Type B pancreatic cell (in vitro differentiated cells): ENCODE data around the gene TMEM233. TPM values are rescaled to one million over a fixed set of nuclear protein-coding genes. Genes with fewer than 3 reads are reported as not detected.
A peak's percentile ranks its signal among the peaks of the same experiment; 100 is the strongest.

Experiments
- DNase-seq: peaks from one replicate; pipeline ENCODE4 v3.0.0; 2021; ENCODE audit warnings: mixed read lengths; ENCODE audit not compliant: unreplicated experiment; ENCODE audit errors: extremely low spot score
- H3K27ac Mint-ChIP-seq: 2 replicates; pipeline ENCODE4 v1.8.0; 2021; ENCODE audit warnings: mild to moderate bottlenecking, mixed read lengths
- H3K27me3 Mint-ChIP-seq: 2 replicates; pipeline ENCODE4 v1.8.0; 2021; ENCODE audit warnings: mixed read lengths
- H3K36me3 Mint-ChIP-seq: 2 replicates; pipeline ENCODE4 v1.8.0; 2021; ENCODE audit warnings: mixed read lengths
- H3K4me1 Mint-ChIP-seq: one replicate; pipeline ENCODE4 v1.8.0; 2021; ENCODE audit warnings: mixed read lengths; ENCODE audit not compliant: unreplicated experiment
- H3K4me3 Mint-ChIP-seq: 2 replicates; pipeline ENCODE4 v1.8.0; 2021; ENCODE audit warnings: mild to moderate bottlenecking, mixed read lengths
- H3K9me3 Mint-ChIP-seq: 2 replicates; pipeline ENCODE4 v1.8.0; 2021; ENCODE audit warnings: mixed read lengths
- total RNA-seq: library from RNA; stranded (reverse); gene quantifications from 2 replicates; pipeline ENCODE4 v1.2.1, GENCODE V29; 2021; ENCODE audit warnings: low replicate concordance
- TF ChIP-seq, protein P1 (sequence below): fragments of 200-600 bp; sonication (generic); conservative IDR thresholded peaks from 2 replicates; pipeline ENCODE4 v1.5.0; 2021; ENCODE audit warnings: antibody characterized with exemption, mild to moderate bottlenecking

Gene TMEM233
- total RNA-seq, 1 donor from 2014 or later = not detected

DNA sequence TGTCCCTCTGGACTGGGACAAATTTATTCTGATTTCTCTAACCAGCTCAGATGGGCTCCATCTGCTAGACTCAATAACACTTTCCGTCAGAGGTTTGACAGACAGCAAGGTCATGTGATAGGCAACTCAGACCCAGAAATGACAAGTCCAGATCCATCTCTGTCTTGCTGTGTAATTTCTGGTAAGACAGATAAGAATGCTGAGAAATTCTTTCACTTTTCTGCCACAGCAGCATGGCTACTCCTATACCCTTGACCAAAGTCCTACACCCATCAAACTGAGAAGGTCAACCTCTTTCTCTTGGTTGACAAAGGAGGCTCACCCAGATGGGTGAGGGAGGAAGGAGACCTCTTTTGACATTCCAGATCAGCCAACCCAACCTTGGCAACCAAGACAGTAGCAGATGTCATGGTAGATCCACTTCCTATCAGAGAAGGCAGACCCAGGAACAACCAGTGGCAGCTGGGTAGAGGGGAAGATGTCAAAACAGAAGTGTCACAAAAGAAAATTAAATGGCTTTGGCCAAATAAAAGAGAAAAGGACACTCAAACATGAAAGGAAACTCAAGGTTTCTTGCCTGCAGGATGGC lies 37.5 kb downstream of the TMEM233 start:
- peaks cover 33% of the 10 kb centered on the region for H3K27me3 Mint-ChIP-seq

DNA sequence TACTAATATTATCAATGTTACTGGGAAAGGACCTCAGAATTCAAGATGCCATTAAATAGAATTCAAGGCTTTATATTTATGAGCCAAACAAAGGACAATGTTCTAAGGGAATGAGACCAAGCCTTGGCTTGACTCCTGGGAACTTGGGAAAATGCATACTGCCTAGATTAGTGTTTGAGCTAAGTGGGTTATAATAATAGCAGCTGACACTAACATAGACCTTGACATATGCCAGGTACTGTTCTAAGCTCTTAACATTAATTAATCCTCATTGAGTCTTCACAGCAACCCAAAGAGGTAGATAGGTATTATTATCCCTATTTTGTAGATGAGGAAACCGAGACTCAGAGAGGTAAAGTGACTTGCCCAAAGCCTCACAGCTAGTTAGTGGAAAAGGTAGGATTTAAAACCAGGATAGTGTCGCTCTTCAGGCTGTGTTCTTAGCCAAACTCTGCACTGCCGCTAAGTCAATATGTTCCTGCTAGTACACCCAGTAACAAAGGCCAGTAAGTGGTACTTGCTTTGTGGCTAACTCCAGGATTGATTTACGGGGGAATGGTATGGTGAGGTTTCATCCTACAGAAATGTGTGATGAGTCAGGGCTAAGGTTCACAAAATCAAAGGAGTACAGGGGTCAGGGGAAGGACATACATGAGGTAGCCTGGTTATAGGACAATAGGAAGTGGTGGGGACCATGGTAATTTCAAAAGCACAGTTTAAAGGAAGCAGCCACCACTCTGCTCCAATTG lies 38.5 kb downstream of the TMEM233 start:
- Mint-ChIP-seq H3K36me3 (no peaks in the 10 kb centered on the region), H3K9me3 (no peaks in the 10 kb centered on the region), H3K27ac (no peak overlapping the region), H3K27me3 (peaks cover 38% of the 10 kb centered on the region), H3K4me3 (no peak overlapping the region), H3K4me1 (no peaks in the 10 kb centered on the region)
- no peak for DNase-seq
- TF ChIP-seq, protein P1, sequence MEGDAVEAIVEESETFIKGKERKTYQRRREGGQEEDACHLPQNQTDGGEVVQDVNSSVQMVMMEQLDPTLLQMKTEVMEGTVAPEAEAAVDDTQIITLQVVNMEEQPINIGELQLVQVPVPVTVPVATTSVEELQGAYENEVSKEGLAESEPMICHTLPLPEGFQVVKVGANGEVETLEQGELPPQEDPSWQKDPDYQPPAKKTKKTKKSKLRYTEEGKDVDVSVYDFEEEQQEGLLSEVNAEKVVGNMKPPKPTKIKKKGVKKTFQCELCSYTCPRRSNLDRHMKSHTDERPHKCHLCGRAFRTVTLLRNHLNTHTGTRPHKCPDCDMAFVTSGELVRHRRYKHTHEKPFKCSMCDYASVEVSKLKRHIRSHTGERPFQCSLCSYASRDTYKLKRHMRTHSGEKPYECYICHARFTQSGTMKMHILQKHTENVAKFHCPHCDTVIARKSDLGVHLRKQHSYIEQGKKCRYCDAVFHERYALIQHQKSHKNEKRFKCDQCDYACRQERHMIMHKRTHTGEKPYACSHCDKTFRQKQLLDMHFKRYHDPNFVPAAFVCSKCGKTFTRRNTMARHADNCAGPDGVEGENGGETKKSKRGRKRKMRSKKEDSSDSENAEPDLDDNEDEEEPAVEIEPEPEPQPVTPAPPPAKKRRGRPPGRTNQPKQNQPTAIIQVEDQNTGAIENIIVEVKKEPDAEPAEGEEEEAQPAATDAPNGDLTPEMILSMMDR = no peak

More for the DNA sequence above, 37.5 kb downstream of the TMEM233 start:
- DNase-seq = no peak
- Mint-ChIP-seq H3K9me3 (no peaks in the 10 kb centered on the region), H3K36me3 (no peaks in the 10 kb centered on the region), H3K27ac (no peak overlapping the region), H3K4me1 (no peaks in the 10 kb centered on the region), H3K4me3 (no peak overlapping the region)
- TF ChIP-seq, protein P1 = no peak

DNA sequence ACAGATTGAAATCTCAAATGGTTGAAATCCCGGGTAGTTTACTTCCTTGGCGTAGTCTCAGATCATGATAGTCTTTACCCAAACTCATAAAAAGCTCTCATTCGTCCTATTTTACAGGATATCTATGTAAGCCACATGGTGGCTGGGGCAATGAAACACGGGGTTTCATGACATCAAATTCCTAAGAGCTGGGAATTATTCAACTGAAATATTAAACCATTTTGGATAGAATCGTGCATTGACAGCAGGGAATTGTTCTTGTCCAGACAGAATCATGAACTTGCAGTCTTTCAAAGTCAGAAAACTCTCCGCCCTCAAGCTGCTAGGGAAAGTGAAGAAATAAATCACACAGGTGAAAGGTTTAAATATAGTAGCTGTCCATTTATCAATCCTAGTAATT lies 41.2 kb downstream of the TMEM233 start:
- Mint-ChIP-seq H3K9me3 (no peaks in the 10 kb centered on the region), H3K27ac (no peak overlapping the region), H3K4me3 (no peak overlapping the region), H3K4me1 (no peaks in the 10 kb centered on the region), H3K36me3 (no peaks in the 10 kb centered on the region), H3K27me3 (peaks cover 48% of the 10 kb centered on the region)
- DNase-seq = no peak
- TF ChIP-seq, protein P1 = no peak

DNA sequence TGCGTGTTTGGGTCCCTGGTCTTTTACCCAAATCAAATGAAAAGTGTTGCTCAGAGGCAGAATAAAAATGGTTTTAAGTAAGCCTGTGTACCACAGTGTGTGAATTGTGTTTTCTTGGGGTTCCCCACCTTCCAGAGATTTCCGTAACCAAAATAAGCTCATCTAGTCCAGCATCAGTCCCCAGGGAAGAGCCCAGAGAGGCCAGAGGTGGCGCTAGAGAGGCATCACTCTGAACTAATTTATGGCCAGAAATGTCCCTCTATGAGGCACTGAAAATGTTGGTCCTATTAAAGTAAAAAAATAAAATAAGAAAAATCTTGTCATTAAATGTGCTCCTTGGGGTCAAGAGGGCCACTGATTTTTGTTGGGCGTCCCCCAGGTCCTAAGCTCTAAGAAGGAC lies 49.4 kb downstream of the TMEM233 start:
- no peak for DNase-seq
- no peaks in the 10 kb centered on the region for H3K4me1 Mint-ChIP-seq
- no peak overlapping the region for H3K27ac Mint-ChIP-seq
- TF ChIP-seq, protein P1 = peak; percentile 56
- no peaks in the 10 kb centered on the region for H3K9me3 Mint-ChIP-seq
- peaks cover 29% of the 10 kb centered on the region for H3K27me3 Mint-ChIP-seq
- H3K4me3 Mint-ChIP-seq = no peak overlapping the region
- no peaks in the 10 kb centered on the region for H3K36me3 Mint-ChIP-seq

DNA sequence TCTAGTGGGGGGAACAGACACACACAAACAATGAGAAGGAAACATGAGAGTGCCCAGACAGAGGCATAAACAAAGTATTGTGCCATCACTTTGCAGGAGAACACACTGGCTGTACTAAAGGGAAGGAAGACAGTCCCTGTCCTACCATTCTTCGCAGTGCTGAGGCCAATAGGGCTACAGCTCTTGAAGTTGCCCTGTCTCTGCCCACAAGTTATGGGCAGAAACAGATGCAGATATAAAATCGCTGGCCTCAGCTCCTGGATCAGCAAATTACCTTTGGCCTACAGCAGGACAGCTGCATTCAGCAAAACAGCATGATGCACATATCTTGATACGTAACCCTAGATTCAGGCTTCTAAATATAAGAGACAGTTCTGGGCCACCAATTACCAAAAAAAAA lies 51.4 kb downstream of the TMEM233 start:
- H3K36me3 Mint-ChIP-seq = no peaks in the 10 kb centered on the region
- H3K4me1 Mint-ChIP-seq = no peaks in the 10 kb centered on the region
- DNase-seq = no peak
- H3K27me3 Mint-ChIP-seq = peaks cover 26% of the 10 kb centered on the region
- H3K27ac Mint-ChIP-seq = no peak overlapping the region
- no peak overlapping the region for H3K4me3 Mint-ChIP-seq
- TF ChIP-seq, protein P1 = no peak
- H3K9me3 Mint-ChIP-seq = no peaks in the 10 kb centered on the region
